ENCODE measurements around the gene DDX39B. TPM values are rescaled to one million over a fixed set of nuclear protein-coding genes. Genes with fewer than 3 reads are reported as not detected.

DDX39B gene
- total and polyA plus RNA-seq, 2 of the 4 experiments (the other 2 are of a cell fraction), result 371 to 796 TPM

- Histone ChIP-seq H3K4me3 (ENCODE audit: insufficient read depth, low read depth, low read length) (peak overlapping the region; percentile 82), H2AFZ (replicated peaks; ENCODE audit: low read length, poor library complexity) (peak overlapping the region; percentile 98), H2AK9ac (replicated peaks; ENCODE audit: low read depth, low read length, poor library complexity) (peak overlapping the region; percentile 69), H3K14ac (replicated peaks; ENCODE audit: low read depth, low read length) (peak overlapping the region; percentile 95), H4K5ac (ENCODE audit: low read depth, low read length) (peak overlapping the region; percentile 62), H2BK120ac (ENCODE audit: low read depth, low read length) (peak overlapping the region; percentile 59; the same call in 1 of the 2 replicates), H3K4me1 (ENCODE audit: control insufficient read depth, insufficient read depth, low read length) (peaks cover 4% of the 10 kb centered on the region; the same call in 1 of the 2 replicates), H3K4me2 (ENCODE audit: low read depth, low read length) (peak overlapping the region; percentile 76), H2BK20ac (ENCODE audit: low read depth, low read length) (no peak overlapping the region), H3K9me3 (ENCODE audit: control insufficient read depth, insufficient read depth, low read length) (no peaks in the 10 kb centered on the region), H2BK5ac (ENCODE audit: low read depth, low read length, poor library complexity, severe bottlenecking) (no peak overlapping the region), H3K27me3 (ENCODE audit: control insufficient read depth, insufficient read depth, low read length) (peaks cover 12% of the 10 kb centered on the region), H3K79me1 (ENCODE audit: low read depth in 1 of 2, low read length in 2 of 2) (no peaks in the 10 kb centered on the region), H3K56ac (ENCODE audit: extremely low read depth, insufficient read depth, low read length) (peak overlapping the region; percentile 52; the same call in 1 of the 2 replicates), H3K23ac (ENCODE audit: low read depth, low read length) (peak overlapping the region; percentile 86), H3K36me3 (ENCODE audit: control insufficient read depth, insufficient read depth, low read length) (no peaks in the 10 kb centered on the region), H2AK5ac (ENCODE audit: low read depth, low read length) (no peak overlapping the region; the same call in 1 of the 2 replicates), H3K27ac (ENCODE audit: insufficient read depth, low read length) (peak overlapping the region; percentile 58; the same call in 1 of the 2 replicates), H3K9ac (ENCODE audit: low read depth, low read length) (peak overlapping the region; percentile 77), H2BK15ac (ENCODE audit: low read depth, low read length) (no peak overlapping the region), H3K4ac (ENCODE audit: low read depth, low read length) (peak overlapping the region; percentile 83), H4K91ac (ENCODE audit: insufficient read depth, low read depth, low read length) (peak overlapping the region; percentile 48; the same call in 1 of the 2 replicates), H3K9me1 (ENCODE audit: insufficient read depth, low read length) (no peaks in the 10 kb centered on the region; the same call in 1 of the 2 replicates), H3K18ac (ENCODE audit: low read depth, low read length) (peak overlapping the region; percentile 33; the same call in 1 of the 2 replicates), H4K8ac (ENCODE audit: low read depth in 2 of 2, low read length in 2 of 2) (peak overlapping the region; percentile 51 to 93), H4K20me1 (ENCODE audit: insufficient read depth, low read length) (no peaks in the 10 kb centered on the region)
- TF ChIP-seq MAZ (IDR thresholded peaks at IDR 0.05; ENCODE audit: borderline replicate concordance, low read depth, low read length) (peak; percentile 69; the same call in 1 of the 2 replicates), BHLHE40 (IDR thresholded peaks at IDR 0.05; ENCODE audit: low read depth, low read length) (no peak), RAD21 (IDR thresholded peaks at IDR 0.05; ENCODE audit: low read length) (peak; percentile 60), CTCF (conservative IDR thresholded peaks at IDR 0.05; ENCODE audit: low read depth, low read length) (peak; percentile 93), SMC3 (IDR thresholded peaks at IDR 0.05; ENCODE audit: low read depth, low read length) (peak; percentile 60), MXI1 (IDR thresholded peaks at IDR 0.05; ENCODE audit: borderline replicate concordance, low read depth, low read length) (no peak)
- dilution Hi-C loops (cut with HindIII; ENCODE audit: low sequenced_read_pairs, unreplicated experiment) (no loop called here), intact Hi-C loops (cut with micrococcal nuclease) (loop anchor here (2.0 to 5.0 kb wide), 2 partner anchors 18 to 34 kb away; partner anchors contain the start of genes ATP6V1G2 and NFKBIL1), in situ Hi-C loops (cut with MboI; ENCODE audit: low sequenced_read_pairs) (no loop called here)
- ChIA-PET POLR2A (ENCODE audit: unreplicated experiment) (interaction anchor here (1.0 kb wide), 1 partner anchor 34 kb away, joined by 3 read pairs; the partner anchor contains the start of gene NFKBIL1), CTCF (interaction anchor here (0.6 to 1.4 kb wide), 9 partner anchors 8 to 31 kb away, joined by 3 to 6 read pairs (median 3); no protein-coding TSS in a partner anchor)
- ATAC-seq (ENCODE audit: low read depth) (peak; percentile 99), DNase-seq (peak; percentile 71)
- 1% methylated on average over 51 of the region's 62 CpGs; no CpG with 5 or more reads in 1 of the 2 experiments for WGBS, 2 experiments (ENCODE audit: extremely low coverage in 2 of 2, insufficient read length in 1 of 2)
- no TSS peak for BruUV-seq (replicated peaks)
Observed at GRCh38 chr6:31580807-31581433, 39.1 kb upstream of the DDX39B start.
